HCT116 (cell line): Measurements from ENCODE around the gene BATF3. TPM values are rescaled to one million over a fixed set of nuclear protein-coding genes. Genes with fewer than 3 reads are reported as not detected.

ENCODE experiments used
- ATAC-seq: fragments of 200-7000 bp; cut with Tn5 transposase; 2 replicates; pipeline ENCODE4 v1.9.1; 2020; ENCODE audit warnings: mild to moderate bottlenecking, moderate library complexity
- BruUV-seq: library from RNA; stranded (reverse); fragments of 400-500 nt; replicated peaks from 2 replicates; lab custom pipeline; 2021; lab: Mats Ljungman, UMichigan
- CTCF ChIA-PET: fragments of 300-600 bp; sonication (Branson Sonifier 250); formaldehyde crosslinking; loops from one replicate; lab custom pipeline; 2021; ENCODE audit warnings: antibody characterized with exemption; lab: Charles Lee
- POLR2A ChIA-PET: fragments of 300-600, 350-600 bp; sonication (Branson Sonifier 250); formaldehyde crosslinking; loops from one replicate; lab custom pipeline; 2021; ENCODE audit warnings: antibody characterized with exemption; lab: Charles Lee
- RAD21 ChIA-PET, 2 experiments: fragments of 300-600 bp; sonication (Branson Sonifier 250); formaldehyde crosslinking; loops; one replicate each; lab custom pipeline; 2023; ENCODE audit warnings: low total read pairs in 2 of 2; ENCODE audit not compliant: uncharacterized antibody in 2 of 2, unreplicated experiment in 2 of 2, low non-redundant PET in 1 of 2; lab: Charles Lee
- DNase-seq: peaks from one replicate; pipeline ENCODE4 v3.0.0-alpha.2; 2010; ENCODE audit warnings: low read depth, low spot score
- H2AFZ ChIP-seq: fragments of 200-600 bp; shearing (Covaris generic), sonication (generic); 2 replicates; pipeline ENCODE4 v1.6.1; 2017; ENCODE audit warnings: low read depth, mixed run types, mixed read lengths, antibody characterized with exemption, low read length; ENCODE audit not compliant: poor library complexity, severe bottlenecking
- H3K27ac ChIP-seq: 2 replicates; pipeline ENCODE4 v1.5.1; 2012; ENCODE audit warnings: low read depth, low read length
- H3K27me3 ChIP-seq: fragments of 200-600 bp; sonication (generic); 2 replicates; pipeline ENCODE4 v1.6.1; 2016; ENCODE audit warnings: mixed run types, low read length, mixed read lengths; ENCODE audit not compliant: insufficient read depth
- H3K36me3 ChIP-seq, 2 experiments: fragments of 200-500 bp in 1 of 2; fragments of 200-600 bp in 1 of 2; sonication (Bioruptor generic) in 1 of 2; sonication (generic) in 1 of 2; 2 replicates each; pipeline versions ENCODE4 v1.5.1 to v1.6.1; 2014 to 2016; ENCODE audit warnings: low read length in 2 of 2, inconsistent platforms in 1 of 2, mixed read lengths in 1 of 2, mixed run types in 1 of 2; ENCODE audit not compliant: insufficient read depth in 2 of 2, control insufficient read depth in 1 of 2
- H3K4me1 ChIP-seq, 2 experiments: fragments of 200-600 bp in 1 of 2; sonication (generic) in 1 of 2; 2 replicates each; pipeline versions ENCODE4 v1.5.1 to v1.6.1; 2012 to 2017; ENCODE audit warnings: low read length in 2 of 2, inconsistent platforms in 1 of 2, mild to moderate bottlenecking in 1 of 2, mixed read lengths in 1 of 2, mixed run types in 1 of 2, moderate library complexity in 1 of 2; ENCODE audit not compliant: insufficient read depth in 2 of 2, control insufficient read depth in 1 of 2
- H3K4me2 ChIP-seq: fragments of 200-600 bp; sonication (generic); 2 replicates; pipeline ENCODE4 v1.6.1; 2017; ENCODE audit warnings: mixed run types, low read length, mixed read lengths
- H3K4me3 ChIP-seq, 2 experiments: fragments of 200-600 bp in 1 of 2; sonication (generic) in 1 of 2; replicated peaks in 1 of 2; 2 replicates each; pipeline ENCODE4 v1.5.1; 2011 to 2016; ENCODE audit warnings: low read length in 2 of 2, control low read depth in 1 of 2, low read depth in 1 of 2, mild to moderate bottlenecking in 1 of 2, mixed read lengths in 1 of 2, mixed run types in 1 of 2
- H3K79me2 ChIP-seq: fragments of 200-600 bp; sonication (generic); 2 replicates; pipeline ENCODE4 v1.6.1; 2017; ENCODE audit warnings: mild to moderate bottlenecking, mixed run types, low read length, moderate library complexity, mixed read lengths; ENCODE audit not compliant: insufficient read depth
- H3K9ac ChIP-seq: fragments of 200-600 bp; sonication (generic); 2 replicates; pipeline ENCODE4 v1.6.1; 2016; ENCODE audit warnings: low read length, mixed read lengths
- H3K9me2 ChIP-seq: fragments of 200-600 bp; sonication (generic), shearing (Covaris generic); 2 replicates; pipeline ENCODE4 v1.6.1; 2017; ENCODE audit warnings: mixed run types, mild to moderate bottlenecking, moderate library complexity; ENCODE audit not compliant: insufficient read depth
- H3K9me3 ChIP-seq, 2 experiments: fragments of 200-500 bp in 1 of 2; fragments of 200-600 bp in 1 of 2; sonication (Bioruptor generic) in 1 of 2; sonication (generic) in 1 of 2; 2 replicates each; pipeline ENCODE4 v1.6.1; 2014 to 2017; ENCODE audit warnings: low read length in 2 of 2, mixed read lengths in 2 of 2, inconsistent platforms in 1 of 2, low read depth in 1 of 2, mild to moderate bottlenecking in 1 of 2, mixed run types in 1 of 2, moderate library complexity in 1 of 2; ENCODE audit not compliant: control insufficient read depth in 1 of 2, insufficient read depth in 1 of 2
- H4K20me1 ChIP-seq: fragments of 200-600 bp; sonication (generic), shearing (Covaris generic); 2 replicates; pipeline ENCODE4 v1.6.1; 2017; ENCODE audit warnings: mixed run types, mild to moderate bottlenecking, moderate library complexity; ENCODE audit not compliant: insufficient read depth
- CEBPB ChIP-seq: IDR thresholded peaks from 2 replicates; pipeline ENCODE4 v1.6.1; 2012; ENCODE audit warnings: low read depth
- CTCF ChIP-seq, 3 experiments: fragments of 200-600 bp in 1 of 3; sonication (generic) in 1 of 3; IDR thresholded peaks in 2 of 3; conservative IDR thresholded peaks in 1 of 3; 2 replicates each; pipeline ENCODE4 v1.5.1; 2012 to 2017; ENCODE audit warnings: low read depth in 2 of 3, low read length in 2 of 3, antibody characterized with exemption in 1 of 3, borderline replicate concordance in 1 of 3, control low read depth in 1 of 3, mild to moderate bottlenecking in 1 of 3, mixed read lengths in 1 of 3, mixed run types in 1 of 3, moderate library complexity in 1 of 3; ENCODE audit not compliant: insufficient read depth in 1 of 3
- EGR1 ChIP-seq: IDR thresholded peaks from 2 replicates; pipeline ENCODE4 v1.6.1; 2012; ENCODE audit warnings: low read depth
- ELF1 ChIP-seq: IDR thresholded peaks from 2 replicates; pipeline ENCODE4 v1.6.1; 2012; ENCODE audit warnings: low read depth, borderline replicate concordance
- EZH2 ChIP-seq: fragments of 200-600 bp; sonication (generic); IDR thresholded peaks from 2 replicates; pipeline ENCODE4 v1.6.1; 2017; ENCODE audit warnings: antibody characterized with exemption, mixed run types
- EZH2phosphoT487 ChIP-seq: fragments of 200-600 bp; IDR thresholded peaks from 2 replicates; pipeline ENCODE4 v1.6.1; 2018; ENCODE audit warnings: antibody characterized with exemption, borderline replicate concordance
- FOSL1 ChIP-seq: IDR thresholded peaks from 2 replicates; pipeline ENCODE4 v1.6.1; 2012; ENCODE audit warnings: low read depth
- MAX ChIP-seq: IDR thresholded peaks from 2 replicates; pipeline ENCODE4 v1.6.1; 2012
- POLR2A ChIP-seq: IDR thresholded peaks from 2 replicates; pipeline ENCODE4 v1.7.0; 2011; ENCODE audit warnings: borderline replicate concordance; ENCODE audit not compliant: insufficient read depth, insufficient read length; ENCODE audit errors: extremely low read depth
- POLR2AphosphoS5 ChIP-seq: IDR thresholded peaks from 2 replicates; pipeline ENCODE4 v1.6.1; 2011; ENCODE audit warnings: mild to moderate bottlenecking, low read depth, low read length, moderate library complexity
- RAD21 ChIP-seq: IDR thresholded peaks from 2 replicates; pipeline ENCODE4 v1.6.1; 2012; ENCODE audit warnings: low read depth, mild to moderate bottlenecking
- SIN3A ChIP-seq: IDR thresholded peaks from 2 replicates; pipeline ENCODE4 v1.6.1; 2012; ENCODE audit warnings: low read depth
- TCF7L2 ChIP-seq: IDR thresholded peaks from 2 replicates; pipeline ENCODE4 v1.7.0; 2011; ENCODE audit warnings: borderline replicate concordance, inconsistent platforms; ENCODE audit not compliant: insufficient read depth, insufficient read length; ENCODE audit errors: extremely low read depth
- ZFX ChIP-seq: fragments of 450-650 bp; IDR thresholded peaks from 2 replicates; pipeline ENCODE4 v1.6.1; 2017
- ZNF274 ChIP-seq: fragments of 200-500 bp; sonication (Bioruptor generic); IDR thresholded peaks from 2 replicates; pipeline ENCODE4 v1.6.1; 2014; ENCODE audit warnings: mild to moderate bottlenecking, low read depth, low read length, inconsistent platforms
- intact Hi-C: fragments of 100-400 bp; cut with micrococcal nuclease; formaldehyde crosslinking; loops from 2 replicates; pipeline ENCODE4 v1.10.0; 2022
- total RNA-seq: library from RNA; stranded (reverse); gene quantifications from one replicate; pipeline ENCODE4 v1.2.1, GENCODE V29; 2021; ENCODE audit not compliant: unreplicated experiment

BATF3 gene
- total RNA-seq, 1 experiment from 2014 or later: 4.8 TPM

- ChIA-PET CTCF (interaction anchor here (0.6 kb wide), 1 partner anchor 225 kb away, joined by 4 read pairs; no protein-coding TSS in a partner anchor), RAD21 (no interaction called here)
- Histone ChIP-seq H3K9me2 (no peaks in the 10 kb centered on the region), H3K27ac (no peak overlapping the region), H3K9me3 (no peaks in the 10 kb centered on the region), H3K4me2 (no peak overlapping the region), H2AFZ (no peak overlapping the region), H3K79me2 (no peaks in the 10 kb centered on the region), H3K4me1 (0 out of 4 replicates have a peak, but pooled peaks cover 0 to 6% of the 10 kb centered on the region in 2 experiments), H3K9ac (no peak overlapping the region), H3K4me3 (no peak overlapping the region), H3K27me3 (no peaks in the 10 kb centered on the region), H4K20me1 (no peaks in the 10 kb centered on the region)
- intact Hi-C loops: no loop called here
- DNase-seq (no peak), ATAC-seq (no peak)
- TF ChIP-seq MAX: no peak
- TF ChIP-seq EGR1: no peak
- no peak for TF ChIP-seq SIN3A
- TF ChIP-seq ELF1: no peak
- TF ChIP-seq FOSL1: no peak
- no peak for TF ChIP-seq ZNF274
- no peak for TF ChIP-seq EZH2phosphoT487
- no peak for TF ChIP-seq EZH2
- no peak for TF ChIP-seq RAD21
- TF ChIP-seq CEBPB: no peak
- no peak for TF ChIP-seq POLR2AphosphoS5
- TF ChIP-seq ZFX: no peak
- no peak for TF ChIP-seq TCF7L2
- TF ChIP-seq POLR2A: no peak
- TF ChIP-seq CTCF (IDR thresholded peaks at IDR 0.05 in 2 of 3, conservative IDR thresholded peaks at IDR 0.05 in 1 of 3; ENCODE audit: borderline replicate concordance in 1 of 3, insufficient read depth in 1 of 3, low read depth in 2 of 3, low read length in 2 of 3): no peak
- TF ChIP-seq, all 23 proteins: peak for 0
- H3K36me3 ChIP-seq: no peaks in the 10 kb centered on the region
- BruUV-seq: no TSS peak
- POLR2A ChIA-PET: no interaction called here
These were observed 24.0 kb downstream of the BATF3 start for GRCh38 chr1:212675675-212676074.
